Mammary epithelial cell (primary cell): ENCODE measurements around the gene OXNAD1.

Experiments used
- CTCF ChIP-seq, 2 donors: IDR thresholded peaks in 1 of 2; conservative IDR thresholded peaks in 1 of 2; 2 replicates each; pipeline ENCODE4 v1.5.1; 2011 to 2012; ENCODE audit warnings: inconsistent platforms in 2 of 2, low read length in 2 of 2, mild to moderate bottlenecking in 2 of 2, control low read depth in 1 of 2, low read depth in 1 of 2; ENCODE audit not compliant: insufficient read depth in 1 of 2; ENCODE audit errors: extremely low read depth in 1 of 2
- EZH2 ChIP-seq: IDR thresholded peaks from 2 replicates; pipeline ENCODE4 v1.6.1; 2012; ENCODE audit warnings: low read length, inconsistent platforms, borderline replicate concordance

DNA sequence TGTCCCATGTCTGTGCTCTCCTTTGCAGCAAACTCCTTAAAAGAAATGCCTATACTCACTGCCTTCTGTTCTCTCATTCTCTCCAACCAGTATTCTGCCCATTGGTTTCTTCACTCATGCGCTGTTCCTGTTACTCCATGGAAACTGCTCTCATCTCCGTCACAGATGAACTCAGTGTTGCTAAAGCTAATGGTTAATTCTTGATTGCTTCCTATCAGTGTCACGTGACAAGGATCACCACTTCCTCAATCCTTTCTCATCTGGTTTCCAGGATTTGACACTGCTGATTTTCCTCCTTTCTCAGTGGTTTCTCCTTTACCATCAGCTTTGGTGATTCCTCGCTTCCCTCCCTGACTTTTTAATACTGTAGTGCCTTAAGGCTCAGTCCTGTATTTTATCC is 2.8 kb upstream of the OXNAD1 start:
- TF ChIP-seq CTCF (conservative IDR thresholded peaks at IDR 0.05 in 1 of 2, IDR thresholded peaks at IDR 0.05 in 1 of 2; ENCODE audit: extremely low read depth in 1 of 2, insufficient read depth in 1 of 2, low read depth in 1 of 2, low read length in 2 of 2) (no peak), EZH2 (no peak)
